Measurements from ENCODE around the gene GNL2.
"Not testable (repeated sequence)": the region's sequence is repeated elsewhere in the genome, so short reads cannot be mapped to it uniquely, and the experiment has no call there.

The GNL2 gene

DNA sequence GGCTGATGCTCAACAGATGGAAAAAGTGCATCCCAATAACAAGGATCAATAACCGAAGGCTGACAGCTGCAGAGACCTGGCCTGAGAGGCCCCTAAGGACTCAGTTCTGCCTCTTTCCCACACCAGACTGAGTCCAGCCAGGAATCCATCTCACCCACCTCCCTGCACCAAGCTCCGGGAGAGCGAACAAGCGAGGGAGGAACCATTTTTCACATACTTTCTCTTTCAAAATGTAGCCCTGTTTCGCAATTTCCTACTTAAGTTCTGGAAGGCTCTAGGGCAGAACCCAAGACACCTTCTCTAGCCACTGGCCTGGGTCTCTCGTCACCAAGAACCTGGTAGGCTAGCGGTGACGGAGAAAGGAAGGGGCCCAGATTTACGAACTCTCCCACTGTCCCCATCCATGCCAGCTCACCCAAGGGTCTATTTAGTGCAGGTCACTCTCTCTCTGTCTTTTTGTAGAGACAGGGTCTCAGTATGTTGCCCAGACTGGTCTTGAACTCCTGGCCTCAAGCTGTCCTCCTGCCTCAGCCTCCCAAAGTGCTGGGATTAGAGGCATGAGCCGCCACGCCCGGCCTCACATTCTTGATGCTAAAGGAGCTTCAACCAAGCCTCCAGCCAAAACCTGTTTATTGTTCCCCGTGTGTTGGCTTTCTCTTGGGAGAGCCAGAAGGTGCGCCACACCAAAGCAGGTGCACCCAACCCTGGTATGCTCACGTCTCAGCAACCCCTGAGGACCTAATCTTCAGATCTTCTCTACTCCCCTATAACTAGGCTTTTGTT is 10.9 kb upstream of the GNL2 start:
- no peak for DNase-seq

- DNase-seq, result no peak
Observed at GRCh38 chr1:37605806-37606474, 10.2 kb upstream of the GNL2 start.

- no peak for DNase-seq
Observed at GRCh38 chr1:37605061-37605650, 9.4 kb upstream of the GNL2 start.

GRCh38 chr1:37602750-37603694 is 7.3 kb upstream of the GNL2 start:
- DNase-seq, result peak; percentile 54

GRCh38 chr1:37601441-37601840 is 5.7 kb upstream of the GNL2 start:
- DNase-seq, result no peak

DNA sequence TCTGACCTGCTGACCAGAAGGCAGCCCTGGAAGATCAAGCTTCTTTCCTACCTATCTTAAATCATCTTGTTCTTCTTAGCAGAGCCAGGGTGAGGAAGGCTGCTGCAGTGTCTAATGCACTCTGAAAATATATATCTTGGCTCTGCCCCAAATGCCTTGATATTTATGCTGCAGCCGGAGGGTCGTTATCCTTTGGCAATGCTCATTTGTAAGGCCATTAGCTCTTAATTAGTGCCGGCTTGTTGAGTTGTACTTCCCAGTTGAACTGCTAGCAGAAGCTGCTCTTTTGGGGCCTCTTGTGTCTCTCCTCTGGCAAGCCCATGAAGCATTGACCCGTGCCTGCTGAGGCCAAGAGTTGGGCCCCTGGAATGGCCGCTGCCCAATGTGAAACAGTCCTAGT is 4.2 kb upstream of the GNL2 start:
- DNase-seq, result no peak

DNA sequence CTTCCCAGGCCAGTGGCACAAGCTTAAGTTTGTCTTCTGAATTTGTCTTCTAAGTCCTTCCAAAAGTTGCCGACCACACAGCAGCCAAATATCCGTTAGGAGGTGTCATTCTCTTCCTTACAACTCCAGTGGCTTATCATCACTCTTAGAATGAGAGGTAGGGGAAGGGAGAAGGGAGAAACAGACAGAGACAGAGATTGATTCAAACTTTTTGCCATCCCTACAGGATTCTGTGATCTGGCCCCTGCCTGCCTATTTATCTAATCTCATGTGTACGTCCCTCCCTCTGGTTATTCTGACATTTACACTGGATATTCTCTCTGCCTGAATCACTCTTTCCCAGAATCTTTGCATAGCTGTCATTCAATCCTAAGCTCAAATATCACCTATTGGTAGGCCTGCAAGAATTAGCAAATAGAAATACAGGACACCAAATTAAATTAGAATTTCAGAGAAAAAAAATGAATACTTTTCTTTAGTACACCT is 488 bp upstream of the GNL2 start:
- no peak for DNase-seq

DNA sequence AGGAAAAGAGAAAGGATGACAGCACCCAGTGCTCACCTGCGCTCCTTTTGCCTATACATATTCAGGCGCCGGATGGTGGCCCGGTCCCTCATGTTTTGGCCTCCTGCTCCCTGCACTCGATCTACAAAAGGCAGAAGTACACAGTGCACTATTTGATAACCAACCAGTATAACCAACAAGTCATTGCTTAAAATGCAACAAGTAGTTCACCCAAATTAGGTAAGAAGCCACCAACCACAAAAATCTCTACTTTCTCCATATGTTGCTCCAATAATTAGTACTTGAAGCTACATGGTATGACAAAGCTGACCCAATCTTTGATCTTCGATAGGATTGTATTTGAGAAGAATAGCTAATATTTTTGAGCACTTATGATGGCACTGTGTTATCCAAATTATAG is 2.0 kb downstream of the GNL2 start:
- no peak for DNase-seq

- DNase-seq, result peak; percentile 18
Observed at GRCh38 chr1:37588939-37589338, 6.8 kb downstream of the GNL2 start.

DNA sequence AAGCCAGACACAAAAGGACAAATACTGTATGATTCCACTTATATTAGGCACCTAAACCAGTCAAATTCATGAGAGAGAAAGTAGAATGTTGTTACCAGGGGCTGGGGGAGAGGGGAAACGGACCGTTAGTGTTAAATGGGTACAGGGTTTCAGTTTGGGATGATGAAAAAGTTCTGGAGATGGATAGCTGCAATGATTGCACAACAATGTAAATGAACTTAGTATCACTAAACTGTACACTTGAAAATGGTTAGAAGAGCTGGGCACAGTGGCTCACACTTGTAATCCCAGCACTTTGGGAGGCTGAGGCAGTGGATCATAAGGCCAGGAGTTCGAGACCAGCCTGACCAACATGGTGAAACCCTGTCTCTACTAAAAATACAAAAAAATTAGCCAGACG is 11.2 kb downstream of the GNL2 start:
- DNase-seq, result not testable (repeated sequence)

DNA sequence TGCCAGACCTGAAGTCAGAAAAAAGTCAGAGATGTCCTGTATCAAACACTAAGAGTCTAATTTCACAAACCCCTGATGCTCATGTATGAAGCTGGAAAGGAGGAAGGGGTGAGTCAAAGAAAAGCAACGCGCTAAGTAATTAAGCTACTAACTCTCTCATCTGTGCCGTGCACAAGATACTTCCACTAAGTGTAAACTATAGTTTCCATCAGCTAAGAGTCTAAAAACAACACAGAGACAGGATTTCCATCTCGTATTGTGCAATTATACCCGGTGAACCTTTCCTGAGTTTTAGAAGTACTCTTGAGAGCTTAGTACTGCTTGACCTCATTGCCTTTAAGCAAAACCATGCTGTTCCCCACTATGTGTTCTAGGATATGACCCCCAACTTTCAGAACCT is 20.0 kb downstream of the GNL2 start:
- peak; percentile 51 for DNase-seq

DNA sequence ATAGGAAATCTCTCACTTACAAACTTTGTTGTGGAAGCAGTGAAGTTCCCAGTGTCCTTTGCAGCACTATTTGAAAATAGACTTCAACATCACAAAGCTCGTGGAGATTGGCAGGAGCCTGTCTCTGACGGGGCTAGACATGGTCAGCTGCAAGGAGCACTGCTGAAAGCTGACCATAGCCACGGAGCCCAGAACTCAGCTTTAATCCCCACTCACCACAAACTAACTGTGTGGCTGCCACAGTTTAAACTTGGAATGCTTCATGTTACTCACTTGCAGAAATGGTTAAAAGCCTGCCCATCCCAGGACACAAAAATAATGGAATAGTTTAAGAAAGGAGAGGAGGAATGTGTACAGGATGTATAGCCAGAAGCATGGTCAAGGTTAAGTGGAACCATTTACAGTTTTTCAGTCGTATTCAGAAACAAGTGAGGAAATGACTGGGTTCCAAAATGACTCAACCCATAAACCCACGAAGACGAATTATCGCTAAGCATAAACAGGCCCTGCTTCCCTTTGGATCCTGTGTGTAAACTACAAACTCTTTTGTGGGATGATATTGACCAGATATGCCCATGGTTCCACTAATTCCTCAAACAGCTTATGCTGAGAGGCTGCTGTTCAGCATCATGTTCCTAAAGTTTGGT is 20.8 kb downstream of the GNL2 start:
- DNase-seq, result peak; percentile 82

DNA sequence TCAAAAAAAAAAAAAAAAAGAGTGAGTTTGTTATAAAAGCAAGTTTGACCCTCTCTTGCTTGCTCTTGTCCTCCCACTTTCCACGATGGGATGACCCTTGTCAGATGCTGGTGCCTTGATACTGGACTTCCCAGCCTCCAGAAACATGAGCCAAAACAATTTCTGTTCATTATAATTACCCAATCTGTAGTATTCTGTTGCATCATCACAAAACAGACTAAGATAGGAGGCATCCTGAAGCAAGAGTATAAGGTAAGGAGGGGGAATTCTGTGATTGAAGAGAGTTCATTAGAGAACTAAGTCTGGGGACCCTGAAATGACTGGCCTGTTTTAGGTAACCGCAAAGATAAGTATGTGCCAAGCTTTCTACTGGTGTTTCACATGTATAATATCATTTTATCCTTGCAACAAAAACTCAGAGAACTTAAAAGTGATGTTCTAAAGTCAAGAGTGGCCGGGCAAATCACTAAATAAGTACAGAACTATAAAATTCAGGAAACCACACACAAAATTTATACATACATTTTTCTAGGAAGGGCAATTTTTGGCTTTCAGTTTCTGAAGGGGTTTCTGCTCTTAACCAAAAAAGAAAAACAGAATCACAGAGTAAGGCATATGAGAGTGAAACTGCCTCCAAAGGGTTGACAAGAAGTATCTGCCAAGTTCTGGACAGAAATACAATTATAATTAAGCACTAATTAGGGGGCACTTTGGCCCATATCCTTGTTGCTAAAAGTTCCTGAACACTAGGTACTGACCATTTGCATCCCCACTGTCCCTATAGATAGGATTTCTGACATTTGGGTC is 25.0 kb downstream of the GNL2 start:
- DNase-seq, result peak; percentile 50

- DNase-seq, result no peak
Observed at GRCh38 chr1:37567023-37567422, 28.7 kb downstream of the GNL2 start.

GRCh38 chr1:37564892-37565291 is 30.8 kb downstream of the GNL2 start:
- DNase-seq, result no peak

GRCh38 chr1:37562984-37563383 is 32.8 kb downstream of the GNL2 start:
- no peak for DNase-seq

GRCh38 chr1:37561133-37562132 is 34.3 kb downstream of the GNL2 start:
- DNase-seq, result peak; percentile 51

DNA sequence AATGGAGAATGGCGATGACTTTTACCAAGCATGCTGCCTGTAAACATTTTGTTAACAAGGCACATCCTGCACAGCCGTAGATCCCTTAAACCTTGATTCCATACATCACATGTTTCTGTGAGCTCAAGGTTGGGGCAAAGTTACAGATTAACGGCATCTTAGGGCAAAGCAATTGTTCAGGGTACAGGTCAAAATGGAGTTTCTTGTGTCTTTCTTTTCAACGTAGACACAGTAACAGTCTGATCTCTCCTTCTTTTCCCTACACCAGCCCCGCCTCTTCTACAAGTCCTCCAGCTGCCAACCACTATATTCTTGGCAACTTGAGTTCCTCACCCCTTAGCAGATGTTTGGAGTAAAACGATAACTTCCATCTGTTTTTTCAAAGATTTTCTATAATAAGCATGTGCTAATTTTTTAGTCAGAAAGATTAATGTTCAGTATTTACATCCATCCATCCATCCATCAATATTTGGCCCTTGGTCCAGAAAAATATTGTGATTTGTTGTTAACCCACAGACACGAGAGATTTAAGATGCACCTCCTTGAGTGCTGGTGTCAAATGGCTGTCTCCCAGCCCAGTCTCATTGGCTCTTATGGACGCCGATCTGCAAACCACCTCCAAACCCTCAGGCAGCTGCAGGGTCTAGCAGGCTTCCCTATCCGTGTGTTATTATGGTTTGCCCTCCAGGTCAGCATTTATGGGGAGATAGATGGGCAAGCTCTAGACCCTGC is 35.2 kb downstream of the GNL2 start:
- DNase-seq, result no peak

GRCh38 chr1:37559957-37560379 is 35.8 kb downstream of the GNL2 start:
- not testable (repeated sequence) for DNase-seq
